HG02943 (cell line): ENCODE results near the gene PDF.
A peak's percentile ranks its signal among the peaks of the same experiment; 100 is the strongest.
"Not testable (repeated sequence)": the region's sequence is repeated elsewhere in the genome, so short reads cannot be mapped to it uniquely, and the experiment has no call there.

Experiments used
- ATAC-seq: cut with Tn5 transposase; IDR thresholded peaks from one replicate; pipeline ENCODE4 v1.9.1; 2021; ENCODE audit warnings: mild to moderate bottlenecking, low read depth, moderate library complexity; ENCODE audit not compliant: unreplicated experiment

The PDF gene, protein sequence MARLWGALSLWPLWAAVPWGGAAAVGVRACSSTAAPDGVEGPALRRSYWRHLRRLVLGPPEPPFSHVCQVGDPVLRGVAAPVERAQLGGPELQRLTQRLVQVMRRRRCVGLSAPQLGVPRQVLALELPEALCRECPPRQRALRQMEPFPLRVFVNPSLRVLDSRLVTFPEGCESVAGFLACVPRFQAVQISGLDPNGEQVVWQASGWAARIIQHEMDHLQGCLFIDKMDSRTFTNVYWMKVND

DNA sequence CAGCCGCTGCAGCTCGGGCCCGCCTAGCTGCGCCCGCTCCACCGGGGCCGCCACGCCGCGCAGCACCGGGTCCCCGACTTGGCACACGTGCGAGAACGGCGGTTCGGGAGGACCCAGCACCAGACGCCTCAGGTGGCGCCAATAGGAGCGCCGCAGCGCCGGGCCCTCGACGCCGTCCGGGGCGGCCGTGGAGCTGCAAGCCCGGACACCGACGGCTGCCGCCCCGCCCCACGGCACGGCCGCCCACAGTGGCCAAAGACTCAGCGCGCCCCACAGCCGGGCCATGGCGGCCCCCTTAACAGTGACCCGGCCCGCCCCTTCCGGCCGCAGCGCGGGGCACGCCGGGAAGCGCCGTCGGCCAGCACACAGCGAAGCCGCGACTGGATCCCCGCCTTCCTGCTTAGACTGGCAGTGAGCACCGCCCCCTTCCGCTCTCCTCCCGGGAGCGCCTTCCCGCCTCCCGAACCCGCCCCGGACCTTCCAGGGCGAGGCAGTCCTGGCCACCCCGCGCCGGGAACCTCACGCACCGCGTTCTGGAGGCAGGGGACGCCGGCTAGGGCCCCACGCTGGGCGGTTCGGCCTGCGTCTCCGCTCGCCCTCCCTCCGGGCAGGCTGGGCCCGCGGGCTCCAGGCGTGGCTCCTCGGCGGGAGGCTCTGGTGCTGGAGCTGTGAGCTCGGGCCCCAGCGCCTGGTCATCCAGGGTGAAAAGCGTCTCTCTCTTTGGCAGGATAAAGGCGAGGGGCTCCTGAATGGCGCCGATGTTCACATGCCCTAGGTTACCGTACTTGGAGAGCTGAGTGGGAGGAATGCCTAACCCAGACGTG, at the start of gene PDF:
TSS of gene PDF (minus strand) at position 303 of the 824 bp plus-strand sequence. CDS start at position 285, 18 bp downstream.
- ATAC-seq, result peak; percentile 93

DNA sequence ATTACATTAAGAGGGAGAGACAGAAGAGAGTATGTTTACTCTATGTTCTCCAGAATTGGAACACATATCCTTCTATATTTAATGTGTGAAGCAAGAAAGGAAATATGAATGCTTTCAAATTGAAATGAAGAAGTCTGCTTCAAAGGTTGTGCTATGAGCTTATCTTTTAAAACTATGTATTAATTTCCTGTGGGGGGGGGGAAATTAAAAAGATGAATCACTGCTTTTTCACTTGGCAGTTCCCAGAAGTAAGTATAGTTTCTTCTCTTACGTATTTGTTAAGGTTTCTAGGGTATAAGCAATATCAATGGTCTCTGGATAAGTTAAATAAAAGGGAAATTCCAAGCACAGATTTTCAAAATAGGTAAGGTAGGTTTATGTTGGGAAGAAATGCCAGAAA, 48.4 kb upstream of the PDF start:
- no peak for ATAC-seq

DNA sequence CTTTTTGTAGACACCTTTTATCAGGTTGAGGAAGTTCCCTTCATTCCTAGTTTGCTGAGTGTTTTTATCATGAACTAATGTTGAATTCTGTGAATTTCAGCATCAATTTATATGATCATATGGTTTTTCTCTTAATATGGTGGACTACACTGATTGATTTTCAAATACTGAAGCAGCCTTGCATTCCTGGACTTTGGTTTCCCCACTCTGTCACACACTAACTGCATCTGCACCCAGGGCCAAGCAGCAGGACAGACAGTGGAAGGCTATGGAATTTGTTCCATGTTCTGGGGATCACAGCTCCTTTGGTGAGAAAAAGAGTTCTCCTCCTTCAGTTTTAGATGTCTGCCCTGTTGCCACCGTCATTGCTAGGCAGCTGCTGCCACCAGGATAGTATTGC, 47.6 kb upstream of the PDF start:
- no peak for ATAC-seq

DNA sequence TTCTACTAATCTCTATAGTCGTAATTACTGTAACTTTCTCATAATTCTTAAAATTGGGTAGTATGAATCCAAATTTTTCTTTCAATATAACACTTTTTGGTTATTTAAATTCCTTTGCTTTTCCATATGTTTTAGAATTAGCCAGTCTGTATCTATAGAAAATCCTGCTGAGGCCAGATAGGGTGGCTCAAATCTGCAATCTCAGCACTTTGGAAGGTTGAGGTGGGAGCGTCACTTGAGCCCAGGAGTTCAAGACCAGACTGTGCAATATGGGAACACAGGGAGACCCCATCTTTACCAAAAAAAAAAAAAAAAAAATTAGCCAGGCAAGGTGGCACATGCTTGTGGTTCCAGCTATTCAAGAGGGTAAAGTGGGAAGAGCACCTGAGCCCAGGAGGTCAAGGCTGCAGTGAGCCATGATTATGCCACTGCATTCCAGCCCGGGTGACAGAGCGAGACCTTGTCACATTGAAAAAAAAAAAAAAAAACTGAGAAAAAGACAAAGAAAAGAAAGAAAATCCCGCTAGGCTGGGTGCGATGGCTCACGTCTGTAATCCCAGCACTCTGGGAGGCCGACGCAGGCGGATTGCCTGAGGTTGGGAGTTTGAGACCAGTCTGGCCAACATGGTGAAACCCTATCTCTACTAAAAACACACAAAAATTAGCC, 46.1 kb upstream of the PDF start:
- no peak for ATAC-seq

DNA sequence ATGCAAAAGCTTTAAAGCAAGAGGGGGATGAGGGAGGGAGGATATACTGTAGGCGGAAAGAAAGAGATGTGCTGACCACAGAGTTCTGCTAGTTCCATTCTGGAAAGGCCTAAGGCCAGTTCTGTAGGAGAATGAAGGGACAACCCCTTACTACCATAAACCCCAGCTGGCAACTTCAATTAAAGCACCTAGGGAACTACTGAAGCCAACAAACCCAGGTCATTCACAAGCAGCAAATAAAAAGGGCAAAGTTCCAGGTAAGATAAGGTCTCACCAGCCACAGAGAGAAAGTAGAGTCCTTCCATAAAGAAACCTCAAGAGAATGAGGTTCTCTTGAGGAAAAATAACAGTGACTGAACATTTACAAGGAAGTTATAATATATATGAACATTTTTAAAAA, 42.6 kb upstream of the PDF start:
- no peak for ATAC-seq

DNA sequence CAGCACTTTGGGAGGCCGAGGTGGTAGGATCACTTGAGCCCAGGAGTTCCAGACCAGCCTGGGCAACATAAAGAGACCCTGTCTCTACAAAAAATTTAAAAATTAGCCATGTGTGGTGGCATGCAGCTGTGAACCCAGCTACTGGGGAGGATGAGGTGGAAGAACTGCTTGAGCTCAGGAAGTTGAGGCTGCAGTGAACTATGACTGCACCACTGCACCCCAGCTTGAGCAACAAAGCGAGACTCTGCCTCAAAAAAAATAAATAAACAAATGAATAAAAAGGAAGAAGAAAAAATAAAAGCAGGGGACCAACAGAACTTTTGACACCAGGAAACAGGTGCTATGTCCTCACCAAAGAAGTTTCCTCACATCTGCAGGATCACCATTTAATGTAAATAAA, 41.2 kb upstream of the PDF start:
- no peak for ATAC-seq

DNA sequence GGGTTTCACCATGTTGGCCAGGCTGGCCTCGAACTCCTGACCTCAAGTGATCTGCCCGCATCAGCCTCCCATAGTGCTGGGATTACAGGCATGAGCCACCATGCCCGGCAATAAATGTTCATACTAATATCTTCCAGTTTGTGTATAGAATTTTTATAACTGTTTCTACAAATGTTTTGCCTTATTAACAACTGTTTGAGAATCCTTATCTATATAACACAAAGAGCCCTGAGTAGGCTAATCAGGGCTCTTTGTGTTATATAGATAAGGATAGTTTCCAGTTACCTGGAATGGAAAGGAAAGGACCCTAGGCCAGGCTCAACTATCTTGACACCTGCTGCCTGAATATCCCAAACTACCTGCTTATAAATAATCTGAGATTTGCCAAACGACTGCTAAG, 38.5 kb upstream of the PDF start:
- no peak for ATAC-seq

DNA sequence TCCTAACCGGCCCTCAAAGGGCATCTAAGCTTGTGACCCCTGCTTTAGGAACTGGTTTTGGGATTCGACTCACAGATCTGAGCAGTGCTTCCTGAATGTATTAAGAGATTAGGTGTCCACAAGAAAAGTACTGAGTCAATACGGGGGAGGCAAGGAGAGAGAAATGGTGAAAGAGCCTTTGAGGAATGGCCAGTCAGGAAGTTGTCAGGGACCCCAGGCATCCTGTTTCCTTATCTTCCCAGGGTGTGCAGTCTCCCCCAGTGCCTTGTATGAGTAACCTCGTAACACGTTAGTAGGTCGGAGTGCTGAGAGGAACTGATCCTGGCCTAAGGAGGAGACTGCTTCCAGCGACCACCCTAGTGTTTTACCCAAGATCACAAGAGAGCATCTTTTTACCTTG, 37.6 kb upstream of the PDF start:
- ATAC-seq, result no peak

DNA sequence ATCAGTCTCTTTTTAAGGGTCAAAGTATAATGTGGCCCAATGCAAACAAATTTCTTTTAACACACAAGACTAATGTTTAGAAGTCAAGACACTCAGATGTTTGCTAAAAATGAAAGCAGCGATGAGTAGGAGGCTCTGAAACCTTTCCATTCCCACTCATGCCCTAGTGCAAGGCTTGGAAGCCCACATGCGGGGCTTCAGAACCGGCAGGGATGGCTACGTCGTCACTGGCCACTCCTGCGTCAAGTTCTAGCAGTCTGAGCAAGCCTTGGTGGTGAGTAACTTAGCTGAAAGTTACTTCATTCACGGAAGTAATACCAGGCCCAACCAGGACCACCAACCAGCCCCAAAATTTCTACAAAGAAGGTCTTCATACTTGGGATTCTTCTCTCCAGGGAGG, 36.0 kb upstream of the PDF start:
- ATAC-seq, result no peak

DNA sequence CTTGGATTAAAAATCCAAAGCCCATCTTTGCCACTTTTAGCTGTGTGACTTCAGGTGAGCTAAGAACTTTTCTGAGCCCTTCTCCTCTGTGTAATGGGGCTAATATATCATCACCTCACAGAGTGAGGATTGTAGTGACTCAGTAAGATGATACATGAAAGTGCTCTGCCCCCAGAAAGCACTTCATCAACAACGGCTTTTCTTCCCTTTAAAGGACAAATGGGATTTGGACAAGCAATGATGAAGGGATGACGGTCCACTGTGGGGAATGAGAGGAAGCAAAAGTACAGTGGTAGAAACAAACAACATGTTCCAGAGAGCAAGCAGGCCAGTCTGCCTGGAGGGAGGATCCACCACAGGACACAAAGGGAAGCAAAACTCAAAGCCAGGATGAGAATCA, 35.5 kb upstream of the PDF start:
- no peak for ATAC-seq

DNA sequence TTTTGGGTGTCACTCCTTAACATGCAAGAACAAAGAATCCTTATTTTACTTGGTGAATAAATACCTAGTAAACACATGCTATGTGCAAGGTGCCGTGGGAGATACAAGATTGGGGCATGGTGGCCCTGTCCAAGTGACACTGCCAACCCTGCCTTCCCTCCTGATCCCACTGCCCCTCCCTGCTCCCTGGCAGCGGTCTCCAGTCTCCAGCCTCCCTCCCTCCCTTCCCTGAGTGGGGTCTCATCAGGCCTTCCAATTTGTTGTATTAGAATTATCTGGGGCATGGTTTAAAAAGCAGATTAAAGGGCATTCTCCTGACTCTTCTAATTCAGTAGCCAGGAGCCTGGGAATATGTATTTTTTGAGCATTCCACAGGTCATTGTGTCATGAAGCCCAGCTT, 33.7 kb upstream of the PDF start:
- ATAC-seq, result no peak

DNA sequence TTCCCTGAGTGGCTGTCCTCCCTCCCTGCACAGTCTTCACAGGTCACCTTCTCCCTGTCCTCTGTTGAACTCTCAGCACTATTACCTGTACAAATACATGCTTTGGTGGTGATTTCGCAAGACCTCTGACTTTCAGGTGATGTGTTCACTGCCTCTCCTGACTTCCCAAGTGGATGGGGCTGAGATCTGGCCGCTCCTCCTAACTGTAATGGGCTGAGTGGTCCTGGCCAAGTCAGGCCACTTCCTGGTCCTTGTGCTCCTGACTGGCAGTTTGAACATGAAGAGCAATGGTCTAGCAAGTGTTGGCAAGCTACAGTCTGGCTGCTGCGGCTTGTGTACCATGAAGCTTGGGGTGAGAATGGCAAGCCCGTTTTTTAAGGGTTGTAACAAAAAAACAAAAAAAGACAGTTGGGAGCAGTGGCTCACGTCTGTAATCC, 32.9 kb upstream of the PDF start:
- no peak for ATAC-seq

DNA sequence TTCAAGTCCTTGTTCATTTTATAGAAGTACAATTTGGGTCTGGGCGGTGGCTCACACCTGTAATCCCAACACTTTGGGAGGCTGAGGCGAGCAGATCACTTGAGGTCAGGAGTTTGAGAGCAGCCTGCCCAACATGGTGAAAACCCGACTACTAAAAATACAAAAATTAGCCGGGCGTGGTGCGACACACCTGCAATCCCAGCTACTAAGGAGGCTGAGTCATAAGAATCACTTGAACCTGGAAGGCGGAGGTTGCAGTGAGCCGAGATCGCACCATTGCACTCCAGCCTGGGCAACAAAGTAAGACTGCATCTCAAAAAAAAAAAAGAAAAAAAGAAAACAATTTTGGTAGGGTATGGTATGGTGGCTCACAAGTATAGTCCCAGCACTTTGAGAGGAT, 29.7 kb upstream of the PDF start:
- ATAC-seq, result not testable (repeated sequence)

DNA sequence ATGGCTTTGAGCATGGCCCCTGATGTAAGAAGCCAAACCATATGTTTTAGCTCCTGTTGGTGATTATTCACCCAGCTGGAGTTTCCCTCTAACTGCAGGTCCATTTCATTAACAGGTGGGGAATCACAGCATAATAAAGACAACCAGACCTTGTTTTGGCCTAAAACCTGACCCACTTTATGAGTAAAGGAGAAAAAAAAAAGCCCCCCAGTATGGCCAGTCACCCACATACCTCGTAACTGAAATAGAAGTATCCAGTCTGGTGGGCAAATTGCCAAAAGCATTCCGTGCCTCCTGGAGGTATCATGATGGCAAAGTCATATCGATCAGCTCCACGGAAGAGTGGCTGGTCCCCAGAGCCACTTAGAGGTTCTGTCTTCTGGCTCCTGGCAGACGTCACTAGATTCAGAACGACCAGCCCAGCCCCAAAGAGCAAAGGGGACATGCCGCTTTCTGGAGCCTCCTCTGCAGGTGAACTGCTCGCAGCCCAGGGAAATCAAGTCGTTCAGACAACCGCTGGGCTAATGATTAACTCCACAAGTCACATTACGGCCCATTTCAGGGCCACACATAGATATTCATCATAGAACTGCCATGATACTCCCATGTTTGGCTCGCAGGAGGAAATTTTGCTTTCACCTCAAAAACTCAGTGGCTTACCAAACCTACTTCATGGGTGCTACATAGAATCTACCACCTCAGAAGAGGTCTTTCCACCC, 21.1 kb upstream of the PDF start, which contains the start of gene TMED6:
TSS of gene TMED6 (minus strand) at position 478 of the 719 bp plus-strand sequence. CDS start at position 445, 33 bp downstream.
- no peak for ATAC-seq

DNA sequence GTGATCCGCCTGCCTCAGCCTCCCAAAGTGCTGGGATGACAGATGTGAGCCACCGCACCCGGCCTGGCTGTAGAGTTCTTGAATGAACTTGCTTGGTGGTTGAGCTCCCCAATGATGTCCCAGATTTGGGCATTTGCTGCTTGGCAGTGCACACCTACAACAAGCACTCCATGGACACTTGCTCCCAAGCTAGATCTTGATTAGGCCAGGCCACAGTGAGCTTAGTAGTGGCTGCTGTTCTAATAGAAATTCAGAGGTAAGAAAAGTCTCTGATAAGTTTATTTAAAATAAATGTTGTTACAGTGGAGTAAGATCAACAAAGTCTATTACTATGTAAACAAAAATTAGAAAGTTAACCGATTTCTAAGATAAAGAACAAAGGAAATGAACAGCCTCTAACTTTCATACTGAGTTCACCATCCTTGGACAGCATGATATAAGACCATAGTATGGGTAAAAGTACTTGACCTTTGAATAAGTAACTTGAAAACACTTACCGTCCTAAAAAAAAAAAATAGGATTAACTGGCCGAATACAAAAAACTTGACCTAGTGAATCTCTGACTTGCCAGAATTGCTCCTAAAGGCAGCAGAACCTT, 20.2 kb upstream of the PDF start:
- ATAC-seq, result no peak

DNA sequence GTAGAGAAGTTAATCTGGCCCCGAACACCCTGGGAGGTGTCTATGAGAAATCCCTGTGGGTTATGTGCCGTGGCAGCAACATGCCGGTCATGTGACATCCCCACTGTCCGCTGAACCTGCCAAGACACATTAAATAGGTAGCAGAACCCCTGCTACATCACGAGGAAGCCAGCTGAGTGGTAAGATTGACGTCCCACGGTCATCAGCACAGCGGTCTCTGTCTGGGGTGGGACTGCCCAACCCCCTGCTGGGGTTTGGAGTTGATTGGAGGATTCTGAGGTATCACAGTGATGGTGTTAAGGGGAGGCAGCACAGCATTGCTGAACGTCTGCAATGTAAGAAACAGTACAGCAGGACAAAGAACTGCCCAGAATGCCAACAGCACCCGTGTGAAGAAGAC, 19.1 kb upstream of the PDF start:
- ATAC-seq, result no peak

DNA sequence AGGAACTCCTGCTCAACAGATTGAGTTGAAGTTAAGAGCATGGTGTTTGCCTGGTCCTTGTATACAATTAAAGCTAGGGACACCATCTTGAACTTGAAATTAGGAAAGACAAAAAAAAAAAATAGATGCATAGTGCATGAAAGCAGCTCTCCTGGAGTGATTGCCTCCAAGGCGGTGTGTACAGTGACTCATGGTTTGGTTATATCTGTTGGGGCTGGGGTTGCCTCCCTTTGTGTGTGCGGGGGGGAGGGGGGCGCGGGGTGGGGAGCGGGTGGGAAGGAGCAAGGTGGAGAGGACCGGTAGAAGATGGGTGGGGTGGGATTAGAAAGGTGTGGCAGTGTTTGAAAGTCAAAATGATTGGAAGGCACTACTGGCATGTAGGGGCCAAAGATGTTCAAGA, 17.8 kb upstream of the PDF start:
- no peak for ATAC-seq

DNA sequence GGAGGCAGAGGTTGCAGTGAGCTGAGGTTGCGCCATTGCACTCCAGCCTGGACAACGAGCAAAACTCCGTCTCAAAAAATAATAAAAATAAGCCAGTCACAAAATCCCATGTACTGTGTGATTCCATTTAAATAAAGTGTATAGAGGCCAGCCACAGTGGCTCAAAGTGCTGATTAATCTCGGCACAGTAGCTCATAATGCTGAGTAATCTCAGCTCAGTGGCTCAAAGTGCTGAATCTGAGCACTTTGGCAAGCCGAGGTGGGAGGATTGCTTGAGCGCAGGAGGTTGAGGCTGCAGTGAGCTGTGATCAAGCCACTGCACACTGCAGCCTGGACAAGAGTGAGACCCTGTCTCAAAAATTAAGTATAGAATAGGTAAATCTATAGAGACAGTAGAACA, 16.3 kb upstream of the PDF start:
- no peak for ATAC-seq

DNA sequence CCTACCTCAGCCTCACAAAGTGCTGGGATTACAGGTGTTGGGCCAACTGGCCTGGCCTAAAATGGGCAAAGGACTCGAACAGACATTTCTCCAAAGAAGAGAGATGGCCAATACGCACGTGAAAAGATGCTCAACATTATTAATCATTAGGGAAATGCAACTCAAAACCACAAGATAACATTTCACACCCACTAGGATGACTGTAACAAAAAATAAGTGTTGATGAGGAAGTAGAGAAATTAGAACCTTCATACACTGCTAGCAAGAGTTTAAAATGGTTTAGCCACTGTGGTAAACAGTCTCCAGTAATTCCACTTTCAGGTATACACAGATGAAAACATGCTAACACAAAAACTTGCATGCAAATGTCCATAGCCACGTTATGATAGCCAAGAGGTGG, 15.5 kb upstream of the PDF start:
- ATAC-seq, result no peak

DNA sequence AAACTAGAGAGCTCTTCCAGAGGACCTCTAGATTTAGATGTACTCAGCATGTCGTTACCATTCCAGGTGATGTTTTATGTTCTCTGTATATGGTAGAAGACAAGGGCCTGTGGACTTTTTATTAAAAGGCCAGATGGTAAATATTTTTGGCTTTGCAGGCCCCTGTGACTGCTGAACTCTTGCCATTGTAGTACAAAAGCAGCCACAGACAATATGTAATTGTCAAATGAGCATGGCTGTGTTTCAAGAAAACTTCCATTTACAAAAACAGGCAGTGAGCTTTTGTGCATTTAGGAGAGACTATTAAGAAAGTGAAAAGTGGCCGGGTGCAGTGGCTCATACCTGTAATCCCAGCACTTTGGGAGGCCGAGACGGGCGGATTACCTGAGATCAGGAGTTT, 13.8 kb upstream of the PDF start:
- ATAC-seq, result no peak
